DOHH2 (cell line): Measurements from ENCODE around the gene NIN.

Experiments
- H3F3A ChIP-seq: fragments of 200-600 bp; sonication (generic), shearing (Covaris generic); 2 replicates; pipeline ENCODE4 v1.6.0; 2016; ENCODE audit warnings: antibody characterized with exemption, mild to moderate bottlenecking; ENCODE audit not compliant: control insufficient read depth, insufficient read depth
- H3K27ac ChIP-seq: fragments of 200-600 bp; sonication (generic); 2 replicates; pipeline ENCODE4 v1.5.1; 2014; ENCODE audit warnings: low read depth, mild to moderate bottlenecking, low read length, moderate library complexity
- H3K27me3 ChIP-seq: fragments of 200-600 bp; sonication (generic); 2 replicates; pipeline ENCODE4 v1.6.1; 2014; ENCODE audit warnings: mild to moderate bottlenecking, low read length, mixed read lengths; ENCODE audit not compliant: control insufficient read depth
- H3K36me3 ChIP-seq: fragments of 200-600 bp; sonication (generic); 2 replicates; pipeline ENCODE4 v1.6.1; 2014; ENCODE audit warnings: mild to moderate bottlenecking, low read length, moderate library complexity, mixed read lengths; ENCODE audit not compliant: control insufficient read depth
- H3K4me1 ChIP-seq: fragments of 200-600 bp; sonication (generic); 2 replicates; pipeline ENCODE4 v1.6.1; 2014; ENCODE audit warnings: mild to moderate bottlenecking, low read length, mixed read lengths; ENCODE audit not compliant: control insufficient read depth
- H3K4me2 ChIP-seq: fragments of 200-600 bp; sonication (generic); 2 replicates; pipeline ENCODE4 v1.6.0; 2014; ENCODE audit warnings: mild to moderate bottlenecking, low read length, moderate library complexity
- H3K4me3 ChIP-seq: fragments of 200-600 bp; sonication (generic); 2 replicates; pipeline ENCODE4 v1.5.1; 2014; ENCODE audit warnings: mild to moderate bottlenecking, low read length, mixed read lengths
- H3K79me2 ChIP-seq: fragments of 200-600 bp; sonication (generic); 2 replicates; pipeline ENCODE4 v1.6.1; 2014; ENCODE audit warnings: mild to moderate bottlenecking, low read length, mixed read lengths; ENCODE audit not compliant: control insufficient read depth
- H3K9me2 ChIP-seq: fragments of 200-600 bp; sonication (generic); replicated peaks from 2 replicates; pipeline ENCODE4 v1.6.1; 2014; ENCODE audit warnings: mild to moderate bottlenecking, low read length, mixed read lengths; ENCODE audit not compliant: control insufficient read depth
- H3K9me3 ChIP-seq: fragments of 200-600 bp; sonication (generic); 2 replicates; pipeline ENCODE4 v1.6.1; 2014; ENCODE audit warnings: antibody characterized with exemption, low read length, mixed read lengths; ENCODE audit not compliant: control insufficient read depth, insufficient read depth
- H4K20me1 ChIP-seq: fragments of 200-600 bp; sonication (generic); 2 replicates; pipeline ENCODE4 v1.6.0; 2014; ENCODE audit warnings: low read depth, mild to moderate bottlenecking, antibody characterized with exemption, low read length, moderate library complexity; ENCODE audit not compliant: control insufficient read depth, insufficient read depth
- CTCF ChIP-seq: fragments of 200-600 bp; sonication (generic); IDR thresholded peaks from one replicate; pipeline ENCODE4 v1.5.1; 2014; ENCODE audit warnings: antibody characterized with exemption, mild to moderate bottlenecking, low read depth, low read length; ENCODE audit not compliant: poor library complexity, severe bottlenecking
- EZH2phosphoT487 ChIP-seq: fragments of 200-600 bp; sonication (generic); IDR thresholded peaks from 2 replicates; pipeline ENCODE4 v1.6.1; 2017; ENCODE audit warnings: borderline replicate concordance, mild to moderate bottlenecking, antibody characterized with exemption, low read length, moderate library complexity, mixed read lengths

Gene NIN

GRCh38 chr14:50855558-50855957 is 24.6 kb upstream of the NIN start:
- no peaks in the 10 kb centered on the region for H4K20me1 ChIP-seq
- no peaks in the 10 kb centered on the region for H3K36me3 ChIP-seq
- no peaks in the 10 kb centered on the region for H3K79me2 ChIP-seq
- H3K27me3 ChIP-seq = no peaks in the 10 kb centered on the region
- no peak overlapping the region for H3K27ac ChIP-seq
- peaks cover 14% of the 10 kb centered on the region for H3K4me1 ChIP-seq
- no peak for TF ChIP-seq CTCF
- no peak for TF ChIP-seq EZH2phosphoT487
- no peaks in the 10 kb centered on the region for H3F3A ChIP-seq
- no peak overlapping the region for H3K4me3 ChIP-seq
- no peaks in the 10 kb centered on the region for H3K9me3 ChIP-seq
- no peak overlapping the region for H3K4me2 ChIP-seq
- no peaks in the 10 kb centered on the region for H3K9me2 ChIP-seq

GRCh38 chr14:50854521-50854920 is 23.6 kb upstream of the NIN start:
- H3K4me2 ChIP-seq = no peak overlapping the region

GRCh38 chr14:50853891-50854290 is 22.9 kb upstream of the NIN start:
- H3K4me2 ChIP-seq = no peak overlapping the region
- H3K27me3 ChIP-seq = no peaks in the 10 kb centered on the region
- H4K20me1 ChIP-seq = no peaks in the 10 kb centered on the region
- H3K79me2 ChIP-seq = no peaks in the 10 kb centered on the region
- no peaks in the 10 kb centered on the region for H3K4me1 ChIP-seq
- no peaks in the 10 kb centered on the region for H3F3A ChIP-seq
- H3K27ac ChIP-seq = no peak overlapping the region
- no peaks in the 10 kb centered on the region for H3K9me2 ChIP-seq
- no peak for TF ChIP-seq CTCF
- no peak for TF ChIP-seq EZH2phosphoT487
- H3K36me3 ChIP-seq = no peaks in the 10 kb centered on the region
- H3K9me3 ChIP-seq = no peaks in the 10 kb centered on the region
- no peak overlapping the region for H3K4me3 ChIP-seq

More at GRCh38 chr14:50854521-50854920, 23.6 kb upstream of the NIN start:
- Histone ChIP-seq H3K27me3 (no peaks in the 10 kb centered on the region), H4K20me1 (no peaks in the 10 kb centered on the region), H3K79me2 (no peaks in the 10 kb centered on the region), H3K9me3 (no peaks in the 10 kb centered on the region), H3F3A (no peaks in the 10 kb centered on the region), H3K27ac (no peak overlapping the region), H3K4me3 (no peak overlapping the region), H3K36me3 (no peaks in the 10 kb centered on the region), H3K4me1 (peaks cover 4% of the 10 kb centered on the region), H3K9me2 (no peaks in the 10 kb centered on the region)
- TF ChIP-seq EZH2phosphoT487 (no peak), CTCF (no peak)
